ENCODE measurements around the gene NOM1.

DNA sequence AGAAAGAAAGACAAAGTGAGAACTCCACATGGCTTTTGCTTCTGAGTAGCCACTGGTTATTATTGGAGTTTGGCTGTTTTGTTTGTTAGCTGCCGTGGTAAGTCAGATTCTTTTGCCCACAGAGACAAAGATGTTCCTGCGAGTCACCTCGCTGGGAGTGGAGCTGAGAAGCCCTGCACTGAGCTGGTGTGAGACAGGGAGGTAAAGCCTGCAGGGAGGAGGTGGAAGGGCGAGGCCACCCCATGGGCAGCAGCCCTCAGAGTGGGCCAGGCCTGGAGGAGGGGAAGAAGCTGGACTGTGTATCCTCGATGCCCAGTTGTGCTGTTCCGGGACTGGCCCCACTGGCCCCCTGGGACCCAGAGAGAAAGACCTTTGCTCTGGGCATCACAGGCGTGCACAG lies 14.3 kb upstream of the NOM1 start:
- no peak for TF ChIP-seq SIN3A (IDR thresholded peaks at IDR 0.05; ENCODE audit: low read depth)
- TF ChIP-seq, protein P1, sequence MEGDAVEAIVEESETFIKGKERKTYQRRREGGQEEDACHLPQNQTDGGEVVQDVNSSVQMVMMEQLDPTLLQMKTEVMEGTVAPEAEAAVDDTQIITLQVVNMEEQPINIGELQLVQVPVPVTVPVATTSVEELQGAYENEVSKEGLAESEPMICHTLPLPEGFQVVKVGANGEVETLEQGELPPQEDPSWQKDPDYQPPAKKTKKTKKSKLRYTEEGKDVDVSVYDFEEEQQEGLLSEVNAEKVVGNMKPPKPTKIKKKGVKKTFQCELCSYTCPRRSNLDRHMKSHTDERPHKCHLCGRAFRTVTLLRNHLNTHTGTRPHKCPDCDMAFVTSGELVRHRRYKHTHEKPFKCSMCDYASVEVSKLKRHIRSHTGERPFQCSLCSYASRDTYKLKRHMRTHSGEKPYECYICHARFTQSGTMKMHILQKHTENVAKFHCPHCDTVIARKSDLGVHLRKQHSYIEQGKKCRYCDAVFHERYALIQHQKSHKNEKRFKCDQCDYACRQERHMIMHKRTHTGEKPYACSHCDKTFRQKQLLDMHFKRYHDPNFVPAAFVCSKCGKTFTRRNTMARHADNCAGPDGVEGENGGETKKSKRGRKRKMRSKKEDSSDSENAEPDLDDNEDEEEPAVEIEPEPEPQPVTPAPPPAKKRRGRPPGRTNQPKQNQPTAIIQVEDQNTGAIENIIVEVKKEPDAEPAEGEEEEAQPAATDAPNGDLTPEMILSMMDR (IDR thresholded peaks at IDR 0.05 in 2 of 3, conservative IDR thresholded peaks at IDR 0.05 in 1 of 3; ENCODE audit: borderline replicate concordance in 1 of 3, insufficient read depth in 1 of 3, low read depth in 2 of 3, low read length in 2 of 3), result no peak
- TF ChIP-seq POLR2A (IDR thresholded peaks at IDR 0.05; ENCODE audit: borderline replicate concordance, extremely low read depth, insufficient read depth, insufficient read length), result no peak
- TF ChIP-seq, protein P2, sequence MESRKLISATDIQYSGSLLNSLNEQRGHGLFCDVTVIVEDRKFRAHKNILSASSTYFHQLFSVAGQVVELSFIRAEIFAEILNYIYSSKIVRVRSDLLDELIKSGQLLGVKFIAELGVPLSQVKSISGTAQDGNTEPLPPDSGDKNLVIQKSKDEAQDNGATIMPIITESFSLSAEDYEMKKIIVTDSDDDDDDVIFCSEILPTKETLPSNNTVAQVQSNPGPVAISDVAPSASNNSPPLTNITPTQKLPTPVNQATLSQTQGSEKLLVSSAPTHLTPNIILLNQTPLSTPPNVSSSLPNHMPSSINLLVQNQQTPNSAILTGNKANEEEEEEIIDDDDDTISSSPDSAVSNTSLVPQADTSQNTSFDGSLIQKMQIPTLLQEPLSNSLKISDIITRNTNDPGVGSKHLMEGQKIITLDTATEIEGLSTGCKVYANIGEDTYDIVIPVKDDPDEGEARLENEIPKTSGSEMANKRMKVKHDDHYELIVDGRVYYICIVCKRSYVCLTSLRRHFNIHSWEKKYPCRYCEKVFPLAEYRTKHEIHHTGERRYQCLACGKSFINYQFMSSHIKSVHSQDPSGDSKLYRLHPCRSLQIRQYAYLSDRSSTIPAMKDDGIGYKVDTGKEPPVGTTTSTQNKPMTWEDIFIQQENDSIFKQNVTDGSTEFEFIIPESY (IDR thresholded peaks at IDR 0.05; ENCODE audit: extremely low read depth, insufficient replicate concordance, low read length), result no peak
- TF ChIP-seq ELF1 (IDR thresholded peaks at IDR 0.05; ENCODE audit: borderline replicate concordance, low read depth), result no peak
- TF ChIP-seq TCF7L2 (IDR thresholded peaks at IDR 0.05; ENCODE audit: borderline replicate concordance, extremely low read depth, insufficient read depth, insufficient read length), result no peak
- TF ChIP-seq EGR1 (IDR thresholded peaks at IDR 0.05; ENCODE audit: low read depth), result no peak
- no peak for TF ChIP-seq POLR2AphosphoS5 (IDR thresholded peaks at IDR 0.05; ENCODE audit: low read depth, low read length)
- TF ChIP-seq ZFX (IDR thresholded peaks at IDR 0.05), result no peak
- TF ChIP-seq CEBPB (IDR thresholded peaks at IDR 0.05; ENCODE audit: low read depth), result no peak
- no peak for TF ChIP-seq FOSL1 (IDR thresholded peaks at IDR 0.05; ENCODE audit: low read depth)
- TF ChIP-seq EZH2phosphoT487 (IDR thresholded peaks at IDR 0.05; ENCODE audit: borderline replicate concordance), result no peak

Data from HCT116 (cell line).